Sigmoid colon (tissue), 7 donors: ENCODE results near the gene SLC15A4. TPM values are rescaled to one million over a fixed set of nuclear protein-coding genes. Genes with fewer than 3 reads are reported as not detected.
A peak's percentile ranks its signal among the peaks of the same experiment; 100 is the strongest.
"Not testable (repeated sequence)": the region's sequence is repeated elsewhere in the genome, so short reads cannot be mapped to it uniquely, and the experiment has no call there.

Experiments
- DNase-seq: peaks from one replicate; pipeline ENCODE4 v3.0.0-alpha.2; 2019
- H3K27ac ChIP-seq, 4 donors: fragments of 200-600 bp; sonication (generic); one replicate each; pipeline ENCODE4 v1.5.1; 2016 to 2019; ENCODE audit warnings: mild to moderate bottlenecking in 1 of 4
- H3K27me3 ChIP-seq, 3 donors: fragments of 200-600 bp; sonication (generic); one replicate each; pipeline ENCODE4 v1.5.1; 2019; ENCODE audit warnings: mild to moderate bottlenecking in 1 of 3
- H3K36me3 ChIP-seq, 4 donors: fragments of 200-600 bp; sonication (generic); one replicate each; pipeline ENCODE4 v1.5.1; 2016 to 2019
- H3K4me1 ChIP-seq, 4 donors: fragments of 200-600 bp; sonication (generic); one replicate each; pipeline ENCODE4 v1.5.1; 2017 to 2019
- H3K4me3 ChIP-seq, 4 donors: fragments of 200-600 bp; sonication (generic); one replicate each; pipeline ENCODE4 v1.5.1; 2017 to 2019; ENCODE audit warnings: mild to moderate bottlenecking in 2 of 4, moderate library complexity in 1 of 4
- H3K9me3 ChIP-seq, 4 donors: fragments of 200-600 bp in 3 of 4; sonication (generic) in 3 of 4; one replicate each; pipeline versions ENCODE4 v1.5.1 to v1.6.1; 2013 to 2019
- CTCF ChIP-seq, 4 experiments: fragments of 450-650 bp in 3 of 4; fragments of 200-600 bp in 1 of 4; IDR thresholded peaks; one replicate each; pipeline ENCODE4 v1.5.1; 2016 to 2019; ENCODE audit warnings: antibody characterized with exemption in 4 of 4, mild to moderate bottlenecking in 3 of 4, moderate library complexity in 2 of 4
- EP300 ChIP-seq, 4 donors: sonication (generic); formaldehyde crosslinking; IDR thresholded peaks; one replicate each; pipeline ENCODE4 v1.6.1; 2017; ENCODE audit warnings: antibody characterized with exemption in 4 of 4
- POLR2A ChIP-seq, 2 donors: fragments of 450-650 bp; IDR thresholded peaks; one replicate each; pipeline ENCODE4 v1.6.1; 2016; ENCODE audit warnings: antibody characterized with exemption in 2 of 2, mild to moderate bottlenecking in 2 of 2, moderate library complexity in 2 of 2
- POLR2AphosphoS5 ChIP-seq, 4 donors: sonication (generic); formaldehyde crosslinking; IDR thresholded peaks; one replicate each; pipeline ENCODE4 v1.6.1; 2017; ENCODE audit warnings: antibody characterized with exemption in 4 of 4
- WGBS, 2 donors: extraction: QIAGEN DNeasy Blood & Tissue Kit; methylation state at CpG; one replicate each; pipeline ENCODE4 v1.1.7; 2013; 5-methylcytosine and 5-hydroxymethylcytosine counted together
- intact Hi-C: fragments of 100-400 bp; cut with DNase I; formaldehyde crosslinking; loops from one replicate; pipeline ENCODE4 v1.15.1; 2023
- polyA plus RNA-seq, 3 donors: library from polyadenylated mRNA; stranded (reverse); fragments of 200-250 nt; gene quantifications; one replicate each; pipeline ENCODE4 v1.2.3, GENCODE V29; 2013
- total RNA-seq, 4 donors: library from RNA; depleted of rRNA; stranded (reverse); fragments of >200 nt; gene quantifications; one replicate each; pipeline ENCODE4 v1.1.0, GENCODE V29; 2016
- donor health status: healthy with polysubstance abuse.
- donor health status: Bipolar disorder and iron deficiency.
- donor health status: healthy.

Gene SLC15A4
- total and polyA plus RNA-seq, 7 donors, result 3.6 to 42.0 (median 19.4) TPM

GRCh38 chr12:128844031-128844635 is 20.4 kb upstream of the SLC15A4 start:
- no peak overlapping the region for H3K4me3 ChIP-seq
- no peak overlapping the region for H3K27ac ChIP-seq
- H3K36me3 ChIP-seq, result no peaks in the 10 kb centered on the region
- no peaks in the 10 kb centered on the region for H3K4me1 ChIP-seq
- no peaks in the 10 kb centered on the region for H3K9me3 ChIP-seq
- DNase-seq, result no peak
- WGBS, 2 donors, result 72 to 82% methylated on average over 11 of the region's 11 CpGs
- H3K27me3 ChIP-seq, result no peaks in the 10 kb centered on the region
- TF ChIP-seq CTCF (IDR thresholded peaks at IDR 0.05) (no peak), EP300 (IDR thresholded peaks at IDR 0.05) (no peak), POLR2AphosphoS5 (IDR thresholded peaks at IDR 0.05) (no peak), POLR2A (IDR thresholded peaks at IDR 0.05) (no peak)
- intact Hi-C loops, result no loop called here

GRCh38 chr12:128843538-128843937 is 19.8 kb upstream of the SLC15A4 start:
- no peak for DNase-seq
- H3K4me1 ChIP-seq, result no peaks in the 10 kb centered on the region
- no peak overlapping the region for H3K4me3 ChIP-seq
- H3K9me3 ChIP-seq, result no peaks in the 10 kb centered on the region
- no peak for TF ChIP-seq EP300 (IDR thresholded peaks at IDR 0.05)
- no peak for TF ChIP-seq POLR2A (IDR thresholded peaks at IDR 0.05)
- TF ChIP-seq CTCF (IDR thresholded peaks at IDR 0.05), result no peak
- TF ChIP-seq POLR2AphosphoS5 (IDR thresholded peaks at IDR 0.05), result no peak
- 82 to 84% methylated on average over 4 of the region's 4 CpGs for WGBS, 2 donors
- no peaks in the 10 kb centered on the region for H3K36me3 ChIP-seq
- no peak overlapping the region for H3K27ac ChIP-seq
- intact Hi-C loops, result no loop called here
- H3K27me3 ChIP-seq, result no peaks in the 10 kb centered on the region

GRCh38 chr12:128842579-128842978 is 18.8 kb upstream of the SLC15A4 start:
- Histone ChIP-seq H3K36me3 (no peaks in the 10 kb centered on the region), H3K9me3 (no peaks in the 10 kb centered on the region), H3K27ac (no peak overlapping the region), H3K4me3 (no peak overlapping the region), H3K4me1 (no peaks in the 10 kb centered on the region), H3K27me3 (no peaks in the 10 kb centered on the region)
- TF ChIP-seq EP300 (IDR thresholded peaks at IDR 0.05) (no peak), POLR2A (IDR thresholded peaks at IDR 0.05) (no peak), POLR2AphosphoS5 (IDR thresholded peaks at IDR 0.05) (no peak), CTCF (IDR thresholded peaks at IDR 0.05) (no peak)
- WGBS, 2 donors, result 90 to 92% methylated on average over 11 of the region's 11 CpGs
- intact Hi-C loops, result no loop called here
- DNase-seq, result no peak

GRCh38 chr12:128840862-128841468 is 17.2 kb upstream of the SLC15A4 start:
- H3K4me1 ChIP-seq, result no peaks in the 10 kb centered on the region
- intact Hi-C loops, result no loop called here
- no peak overlapping the region for H3K27ac ChIP-seq
- H3K36me3 ChIP-seq, result no peaks in the 10 kb centered on the region
- no peak for TF ChIP-seq EP300 (IDR thresholded peaks at IDR 0.05)
- TF ChIP-seq POLR2A (IDR thresholded peaks at IDR 0.05), result no peak
- no peak for TF ChIP-seq CTCF (IDR thresholded peaks at IDR 0.05)
- no peak for TF ChIP-seq POLR2AphosphoS5 (IDR thresholded peaks at IDR 0.05)
- H3K9me3 ChIP-seq, result no peaks in the 10 kb centered on the region
- H3K27me3 ChIP-seq, result no peaks in the 10 kb centered on the region
- H3K4me3 ChIP-seq, result no peak overlapping the region
- 34 to 59% methylated on average over 8 of the region's 8 CpGs for WGBS, 2 donors
- DNase-seq, result peak; percentile 9

- H3K27me3 ChIP-seq, H3K27ac ChIP-seq, H3K9me3 ChIP-seq, H3K4me3 ChIP-seq, H3K4me1 ChIP-seq, H3K36me3 ChIP-seq, intact Hi-C loops: not testable (repeated sequence)
- DNase-seq, result peak; percentile 21
- 74 to 79% methylated on average over 12 of the region's 12 CpGs for WGBS, 2 donors
Observed at GRCh38 chr12:128839885-128840284, 16.1 kb upstream of the SLC15A4 start.
